ENCODE results near the gene CASP9.
"Not testable (repeated sequence)": the region's sequence is repeated elsewhere in the genome, so short reads cannot be mapped to it uniquely, and the experiment has no call there.

Gene CASP9

GRCh38 chr1:15526021-15526489, 2.0 kb upstream of the CASP9 start:
- in situ Hi-C loops (cut with HindIII; ENCODE audit: low sequenced_read_pairs): no loop called here

GRCh38 chr1:15525050-15526020, 1.3 kb upstream of the CASP9 start:
- in situ Hi-C loops (cut with HindIII; ENCODE audit: low sequenced_read_pairs): no loop called here

DNA sequence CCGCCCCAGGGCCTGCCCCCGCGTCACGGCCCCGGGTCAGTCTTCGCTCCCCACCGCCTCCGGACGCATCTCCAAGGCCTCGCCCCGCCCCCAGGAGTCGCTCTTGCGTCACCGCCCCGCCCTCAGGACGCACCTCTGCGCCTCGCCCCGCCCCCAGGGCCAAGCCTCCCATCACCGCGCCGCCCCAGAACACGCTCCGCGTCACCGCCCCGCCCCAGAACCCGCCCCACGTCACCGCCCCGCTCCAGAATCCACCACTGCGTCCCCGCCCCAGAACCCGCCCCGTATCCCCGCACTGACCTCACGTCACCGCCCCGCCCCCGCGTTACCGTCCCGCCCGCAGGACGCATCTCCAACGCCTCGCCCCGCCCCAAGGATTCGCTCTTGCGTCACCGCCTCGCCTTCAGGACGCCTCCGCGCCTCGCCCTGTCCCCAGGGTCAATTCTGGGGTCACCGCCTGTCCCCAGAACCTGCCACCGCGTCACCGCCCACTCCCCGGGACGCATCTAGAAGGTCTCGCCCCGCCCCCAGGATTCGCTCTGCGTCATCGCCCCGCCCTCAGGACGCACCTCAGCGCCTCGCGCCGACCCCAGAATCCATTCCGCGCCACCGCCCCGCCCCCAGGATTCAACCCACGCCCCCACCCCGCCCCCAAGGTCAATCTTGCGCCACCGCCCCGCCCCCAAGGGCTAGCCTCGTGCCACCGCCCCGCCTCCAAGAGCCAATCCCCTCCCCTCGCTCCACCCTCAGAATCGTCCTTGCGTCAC, 451 bp upstream of the CASP9 start:
- in situ Hi-C loops (cut with HindIII; ENCODE audit: low sequenced_read_pairs): no loop called here

GRCh38 chr1:15523104-15524020, 653 bp downstream of the CASP9 start:
- in situ Hi-C loops (cut with HindIII; ENCODE audit: low sequenced_read_pairs): no loop called here

DNA sequence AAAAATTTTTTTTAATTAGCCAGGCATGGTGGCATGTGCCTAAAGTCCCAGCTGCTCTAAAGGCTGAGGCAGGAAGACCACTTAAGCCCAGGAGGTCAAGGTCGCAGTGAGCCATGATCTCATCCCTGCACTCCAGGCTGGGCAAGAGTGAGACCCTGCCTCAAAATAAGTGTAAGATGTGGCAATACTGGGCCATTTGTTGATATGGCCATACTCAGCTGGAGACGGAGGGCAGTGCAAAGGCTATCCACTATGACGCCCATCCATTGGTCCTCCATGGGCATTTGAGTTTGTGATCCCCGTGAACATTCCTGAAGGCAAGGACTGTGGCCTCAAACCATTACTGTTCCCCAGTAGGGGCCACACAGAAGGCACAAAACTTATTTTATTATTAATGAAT, 1.5 kb downstream of the CASP9 start:
- in situ Hi-C loops (cut with HindIII; ENCODE audit: low sequenced_read_pairs): no loop called here

GRCh38 chr1:15521206-15521906, 2.7 kb downstream of the CASP9 start:
- in situ Hi-C loops (cut with HindIII; ENCODE audit: low sequenced_read_pairs): not testable (repeated sequence)

DNA sequence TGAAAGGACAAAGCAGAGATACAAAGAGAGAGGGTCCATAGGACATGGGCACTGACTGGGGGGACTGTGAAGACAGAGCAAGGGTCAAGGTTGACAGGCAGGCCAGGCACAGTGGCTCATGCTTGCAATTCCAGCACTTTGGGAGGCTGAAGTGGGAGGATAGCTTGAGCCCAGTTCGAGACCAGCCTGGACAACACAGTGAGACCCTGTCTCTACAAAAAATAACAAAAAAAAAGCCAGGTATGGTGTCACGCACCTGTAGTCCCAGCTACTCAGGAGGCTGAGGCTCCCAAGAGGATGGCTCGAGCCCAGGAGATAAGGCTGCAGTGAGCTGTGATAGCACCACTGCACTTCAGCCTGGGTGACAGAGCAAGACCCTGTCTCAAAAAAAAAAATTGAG, 4.4 kb downstream of the CASP9 start:
- in situ Hi-C loops (cut with HindIII; ENCODE audit: low sequenced_read_pairs): no loop called here

GRCh38 chr1:15515022-15515663, 8.9 kb downstream of the CASP9 start:
- in situ Hi-C loops (cut with HindIII; ENCODE audit: low sequenced_read_pairs): no loop called here

DNA sequence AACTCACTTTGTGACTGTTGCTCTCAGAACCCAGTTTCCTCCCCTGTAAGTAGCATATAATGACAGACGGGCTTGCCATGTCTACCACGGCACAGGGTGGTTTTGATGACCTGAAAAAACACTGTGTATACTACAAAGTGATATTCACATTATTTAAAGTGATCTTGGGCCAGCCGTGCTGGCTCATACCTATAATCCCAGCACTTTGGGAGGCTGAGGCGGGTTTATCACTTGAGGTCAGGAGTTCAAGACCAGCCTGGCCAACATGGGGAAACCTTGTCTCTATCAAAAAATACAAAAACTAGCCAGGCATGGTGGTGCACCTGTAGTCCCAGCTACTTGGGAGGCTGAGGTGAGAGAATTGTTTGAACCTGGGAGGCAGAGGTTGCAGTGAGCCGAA, 9.5 kb downstream of the CASP9 start:
- in situ Hi-C loops (cut with HindIII; ENCODE audit: low sequenced_read_pairs): not testable (repeated sequence)

DNA sequence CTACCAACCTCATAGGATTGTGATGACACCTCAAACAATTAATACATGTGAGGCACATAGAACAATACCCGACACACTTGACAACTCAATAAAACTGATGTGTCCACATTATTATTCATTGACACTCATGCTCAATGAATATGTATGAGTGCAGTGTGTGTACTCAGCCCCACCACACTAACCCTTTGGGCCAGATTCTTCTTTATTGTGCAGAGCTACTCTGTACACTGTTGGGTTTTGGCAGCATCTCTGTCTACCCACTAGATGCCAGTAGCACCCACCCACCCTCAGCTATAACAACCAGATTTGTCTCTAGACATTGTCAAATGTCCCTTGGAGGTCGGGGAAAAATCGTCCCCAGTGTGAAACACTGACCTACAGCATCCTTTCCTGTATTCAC, 10.1 kb downstream of the CASP9 start:
- in situ Hi-C loops (cut with HindIII; ENCODE audit: low sequenced_read_pairs): no loop called here

- in situ Hi-C loops (cut with HindIII; ENCODE audit: low sequenced_read_pairs): no loop called here
Observed at GRCh38 chr1:15513192-15513591, 10.8 kb downstream of the CASP9 start.

- in situ Hi-C loops (cut with HindIII; ENCODE audit: low sequenced_read_pairs): no loop called here
Observed at GRCh38 chr1:15510611-15511405, 13.2 kb downstream of the CASP9 start.

DNA sequence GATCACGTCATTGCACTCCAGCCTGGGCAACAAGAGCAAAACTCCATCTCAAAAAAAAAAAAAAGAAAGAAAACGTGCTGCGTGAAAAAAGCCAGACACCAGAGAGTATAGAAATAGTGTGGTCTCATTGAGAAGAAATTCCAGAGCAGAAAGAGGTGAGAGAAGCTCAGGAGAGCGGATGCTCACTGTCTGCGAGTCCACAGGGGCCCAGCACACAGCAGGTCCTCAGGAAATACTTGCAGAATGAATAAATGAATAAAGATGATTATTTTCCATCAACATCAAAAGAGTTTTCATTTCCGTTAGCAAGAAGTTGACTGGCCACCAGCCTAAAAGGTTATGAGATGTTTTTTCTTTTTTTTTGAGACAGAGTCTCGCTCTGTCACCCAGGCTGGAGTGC, 14.4 kb downstream of the CASP9 start:
- in situ Hi-C loops (cut with HindIII; ENCODE audit: low sequenced_read_pairs): no loop called here

DNA sequence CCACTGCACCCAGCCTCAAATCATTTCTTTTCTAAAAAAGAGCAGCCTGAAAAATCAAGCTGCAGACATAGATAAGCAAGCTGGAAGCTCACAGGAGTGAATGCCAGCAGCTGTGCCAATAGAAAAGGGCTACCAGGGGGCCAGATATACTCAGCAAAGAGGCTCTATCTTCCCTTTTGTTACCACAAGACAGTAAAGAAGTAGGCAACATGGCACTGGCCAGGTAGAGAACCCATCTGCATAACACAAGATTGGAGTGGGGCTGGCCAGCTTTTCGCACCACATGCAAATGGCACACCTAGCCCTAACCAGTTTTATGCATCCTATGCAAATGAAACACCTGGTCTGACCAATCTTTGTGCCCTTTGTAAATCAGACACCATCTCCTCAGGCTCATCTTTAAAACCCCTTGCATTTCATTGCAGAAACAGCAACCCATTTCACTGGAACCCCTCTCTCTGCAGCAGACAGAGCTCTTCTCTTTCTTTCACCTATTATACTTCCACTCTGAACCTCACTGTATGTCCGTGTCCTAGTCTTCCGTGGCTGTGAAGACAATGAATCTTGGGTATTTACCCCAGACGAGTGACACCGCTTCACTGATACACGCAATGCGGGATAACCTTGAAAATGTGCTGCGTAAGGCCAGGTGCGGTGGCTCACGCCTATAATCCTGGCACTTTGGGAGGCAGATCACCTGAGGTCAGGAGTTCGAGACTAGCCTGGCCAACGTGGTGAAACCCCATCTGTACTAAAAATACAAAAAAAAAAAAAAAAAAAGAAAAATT, 15.1 kb downstream of the CASP9 start:
- in situ Hi-C loops (cut with HindIII; ENCODE audit: low sequenced_read_pairs): no loop called here

GRCh38 chr1:15507278-15507677, 16.7 kb downstream of the CASP9 start:
- in situ Hi-C loops (cut with HindIII; ENCODE audit: low sequenced_read_pairs): no loop called here

DNA sequence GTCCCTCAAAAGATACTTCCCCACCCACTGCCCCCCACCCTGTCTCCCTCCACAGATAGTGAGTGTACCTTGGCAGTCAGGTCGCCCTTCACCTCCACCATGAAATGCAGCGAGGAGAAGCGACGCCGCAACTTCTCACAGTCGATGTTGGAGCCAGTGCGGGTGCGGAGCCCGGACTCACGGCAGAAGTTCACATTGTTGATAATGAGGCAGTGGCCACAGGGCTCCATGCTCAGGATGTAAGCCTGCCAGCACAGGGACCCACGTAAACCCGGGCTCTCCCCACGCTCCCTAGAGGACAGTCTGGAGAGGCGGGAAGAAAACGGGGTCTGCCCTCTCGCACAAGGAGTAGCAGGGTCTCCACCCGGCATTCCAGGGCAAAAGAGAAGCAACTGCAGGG, 17.2 kb downstream of the CASP9 start:
- in situ Hi-C loops (cut with HindIII; ENCODE audit: low sequenced_read_pairs): no loop called here

DNA sequence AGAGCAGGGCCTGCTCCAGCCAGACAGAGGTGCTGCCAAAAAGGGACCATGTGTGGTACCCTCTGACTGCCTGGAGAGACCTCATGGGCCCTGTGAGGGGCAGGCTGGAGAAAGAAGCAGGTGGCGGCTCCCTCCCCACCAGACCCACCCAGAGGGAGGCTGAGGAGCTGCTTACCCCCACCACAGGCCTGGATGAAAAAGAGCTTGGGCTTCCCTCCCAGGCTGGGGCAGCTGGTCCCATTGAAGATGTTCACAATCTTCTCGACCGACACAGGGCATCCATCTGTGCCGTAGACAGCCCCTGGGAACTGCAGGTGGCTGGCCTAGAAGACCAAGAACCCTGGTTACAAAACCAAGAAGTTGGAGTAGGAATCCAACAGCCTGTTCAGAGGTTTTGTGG, 19.6 kb downstream of the CASP9 start:
- in situ Hi-C loops (cut with HindIII; ENCODE audit: low sequenced_read_pairs): no loop called here
